ENCODE data around the gene CTNNAL1.

DNA sequence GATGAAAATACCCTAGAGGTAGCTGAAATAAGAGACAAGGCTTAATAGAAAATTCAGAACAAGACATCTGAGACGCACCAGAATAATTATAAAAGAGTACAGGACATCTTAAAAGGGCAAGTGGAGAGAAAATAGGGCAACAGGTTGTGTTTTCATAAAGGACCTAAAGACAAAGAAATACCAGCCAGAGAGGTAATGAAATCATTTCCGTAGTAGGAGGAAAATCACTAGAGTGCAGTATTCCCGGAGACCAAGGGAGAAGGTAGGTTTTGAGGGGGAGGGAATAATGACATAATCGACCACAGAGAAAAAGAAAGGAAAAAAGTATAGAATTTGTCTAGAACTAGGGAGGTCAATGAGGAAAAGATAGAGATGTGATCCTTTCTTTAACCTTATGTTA lies 26.2 kb upstream of the CTNNAL1 start:
- TF ChIP-seq, protein P1, sequence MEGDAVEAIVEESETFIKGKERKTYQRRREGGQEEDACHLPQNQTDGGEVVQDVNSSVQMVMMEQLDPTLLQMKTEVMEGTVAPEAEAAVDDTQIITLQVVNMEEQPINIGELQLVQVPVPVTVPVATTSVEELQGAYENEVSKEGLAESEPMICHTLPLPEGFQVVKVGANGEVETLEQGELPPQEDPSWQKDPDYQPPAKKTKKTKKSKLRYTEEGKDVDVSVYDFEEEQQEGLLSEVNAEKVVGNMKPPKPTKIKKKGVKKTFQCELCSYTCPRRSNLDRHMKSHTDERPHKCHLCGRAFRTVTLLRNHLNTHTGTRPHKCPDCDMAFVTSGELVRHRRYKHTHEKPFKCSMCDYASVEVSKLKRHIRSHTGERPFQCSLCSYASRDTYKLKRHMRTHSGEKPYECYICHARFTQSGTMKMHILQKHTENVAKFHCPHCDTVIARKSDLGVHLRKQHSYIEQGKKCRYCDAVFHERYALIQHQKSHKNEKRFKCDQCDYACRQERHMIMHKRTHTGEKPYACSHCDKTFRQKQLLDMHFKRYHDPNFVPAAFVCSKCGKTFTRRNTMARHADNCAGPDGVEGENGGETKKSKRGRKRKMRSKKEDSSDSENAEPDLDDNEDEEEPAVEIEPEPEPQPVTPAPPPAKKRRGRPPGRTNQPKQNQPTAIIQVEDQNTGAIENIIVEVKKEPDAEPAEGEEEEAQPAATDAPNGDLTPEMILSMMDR (IDR thresholded peaks at IDR 0.05 in 4 of 5, conservative IDR thresholded peaks at IDR 0.05 in 1 of 5), result no peak
- no peak for TF ChIP-seq POLR2A (IDR thresholded peaks at IDR 0.05)

All from gastrocnemius medialis (tissue), 4 donors.